Prostate gland (tissue), 2 donors: ENCODE data around the gene TPPP.

ENCODE experiments used
- POLR2A ChIP-seq: fragments of 450-650 bp; IDR thresholded peaks from one replicate; pipeline ENCODE4 v1.6.1; 2016; ENCODE audit warnings: antibody characterized with exemption, mild to moderate bottlenecking
- TF ChIP-seq, protein P1 (sequence below), 4 experiments: fragments of 200-600 bp in 2 of 4; fragments of 450-650 bp in 2 of 4; sonication (generic) in 2 of 4; IDR thresholded peaks; 1 replicate in 3 of 4; 2 replicates in 1 of 4; pipeline ENCODE4 v1.5.1; 2016 to 2019; ENCODE audit warnings: antibody characterized with exemption in 4 of 4, mild to moderate bottlenecking in 2 of 4, moderate library complexity in 2 of 4

DNA sequence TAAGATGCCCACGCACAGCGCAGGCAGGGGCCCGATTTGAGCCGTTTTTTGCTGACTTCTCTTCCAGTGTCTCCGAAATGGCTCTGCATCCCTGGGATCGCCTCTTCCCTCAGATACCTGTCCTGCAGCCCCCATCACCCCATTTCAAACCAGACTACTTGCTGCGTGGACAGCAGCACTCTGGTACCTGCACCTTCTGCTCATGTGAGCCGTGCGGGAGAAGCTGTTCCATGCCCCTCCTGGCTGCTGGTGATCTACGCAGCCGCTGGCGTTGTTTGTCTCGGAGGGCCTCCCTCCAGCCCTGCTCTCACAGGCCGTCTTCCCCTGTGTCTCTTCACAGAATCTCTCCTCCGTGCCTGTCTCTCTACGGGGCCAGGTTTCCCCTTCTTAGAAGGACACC is 67.6 kb downstream of the TPPP start:
- no peak for TF ChIP-seq POLR2A
- TF ChIP-seq, protein P1, sequence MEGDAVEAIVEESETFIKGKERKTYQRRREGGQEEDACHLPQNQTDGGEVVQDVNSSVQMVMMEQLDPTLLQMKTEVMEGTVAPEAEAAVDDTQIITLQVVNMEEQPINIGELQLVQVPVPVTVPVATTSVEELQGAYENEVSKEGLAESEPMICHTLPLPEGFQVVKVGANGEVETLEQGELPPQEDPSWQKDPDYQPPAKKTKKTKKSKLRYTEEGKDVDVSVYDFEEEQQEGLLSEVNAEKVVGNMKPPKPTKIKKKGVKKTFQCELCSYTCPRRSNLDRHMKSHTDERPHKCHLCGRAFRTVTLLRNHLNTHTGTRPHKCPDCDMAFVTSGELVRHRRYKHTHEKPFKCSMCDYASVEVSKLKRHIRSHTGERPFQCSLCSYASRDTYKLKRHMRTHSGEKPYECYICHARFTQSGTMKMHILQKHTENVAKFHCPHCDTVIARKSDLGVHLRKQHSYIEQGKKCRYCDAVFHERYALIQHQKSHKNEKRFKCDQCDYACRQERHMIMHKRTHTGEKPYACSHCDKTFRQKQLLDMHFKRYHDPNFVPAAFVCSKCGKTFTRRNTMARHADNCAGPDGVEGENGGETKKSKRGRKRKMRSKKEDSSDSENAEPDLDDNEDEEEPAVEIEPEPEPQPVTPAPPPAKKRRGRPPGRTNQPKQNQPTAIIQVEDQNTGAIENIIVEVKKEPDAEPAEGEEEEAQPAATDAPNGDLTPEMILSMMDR (IDR thresholded peaks at IDR 0.05), result no peak
